ENCODE data around the gene POLRMT.
A peak's percentile ranks its signal among the peaks of the same experiment; 100 is the strongest.
"Not testable (repeated sequence)": the region's sequence is repeated elsewhere in the genome, so short reads cannot be mapped to it uniquely, and the experiment has no call there.

Gene POLRMT

DNA sequence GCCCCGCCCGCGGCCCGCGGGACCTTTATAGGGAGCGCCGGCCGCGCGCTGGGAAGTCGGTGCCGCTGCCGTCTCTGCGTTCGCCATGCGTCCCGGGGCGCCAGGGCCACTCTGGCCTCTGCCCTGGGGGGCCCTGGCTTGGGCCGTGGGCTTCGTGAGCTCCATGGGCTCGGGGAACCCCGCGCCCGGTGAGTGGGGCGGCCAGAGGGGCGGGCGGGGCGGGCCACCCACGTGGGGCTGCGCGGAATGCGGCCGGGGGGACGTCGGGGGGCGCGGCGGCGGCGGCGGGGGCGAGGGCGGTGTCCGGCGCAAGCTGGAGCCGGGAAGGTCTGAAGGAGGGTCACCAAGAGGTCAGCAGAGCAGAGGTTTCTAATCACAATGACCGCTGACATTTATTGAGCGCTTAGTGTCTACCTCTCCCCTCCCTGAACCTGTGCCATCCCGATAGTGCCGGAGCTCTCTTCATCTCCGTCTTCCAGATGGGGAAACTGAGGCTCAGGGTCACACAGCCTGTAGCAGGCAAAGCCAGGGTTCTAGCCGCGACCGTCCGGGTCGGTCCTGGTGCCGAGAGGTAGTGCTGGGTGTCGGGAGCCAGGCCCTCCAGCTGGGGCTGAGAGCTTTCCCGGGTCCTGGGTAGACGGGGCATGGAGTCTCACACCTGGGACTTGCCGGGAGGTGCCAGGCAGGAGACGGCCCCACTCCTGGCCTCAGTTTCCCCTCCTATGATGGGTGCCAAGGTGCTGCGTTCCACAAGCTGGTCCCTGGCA lies 43.2 kb upstream of the POLRMT start, which contains the start of gene FSTL3:
Gene FSTL3 (plus strand): TSS at position 54 of the 767 bp plus-strand sequence. CDS start 32 bp downstream, at position 86.
- Histone ChIP-seq H3K9ac (ENCODE audit: low read depth, low read length) (no peak within 1 kb of the TSS), H3K4me1 (ENCODE audit: insufficient read depth, low read length) (no peaks in the 10 kb centered on the region), H3K27ac (ENCODE audit: low read depth, low read length) (no peak within 1 kb of the TSS), H3K4me3 (ENCODE audit: low read length) (no peak within 1 kb of the TSS; the same call in 1 of the 2 replicates), H3K9me3 (ENCODE audit: insufficient read depth, low read depth, low read length) (no peaks in the 10 kb centered on the region), H3K36me3 (ENCODE audit: insufficient read depth, low read length) (no peaks in the 10 kb centered on the region), H3K27me3 (ENCODE audit: insufficient read depth, low read length) (peaks cover 19% of the 10 kb centered on the region)
- 13% methylated on average over 63 of the region's 63 CpGs for WGBS

- WGBS, result 23% methylated on average over 31 of the region's 31 CpGs
- no peaks in the 10 kb centered on the region for H3K36me3 ChIP-seq (ENCODE audit: insufficient read depth, low read length)
- H3K27me3 ChIP-seq (ENCODE audit: insufficient read depth, low read length), result peaks cover 19% of the 10 kb centered on the region
- H3K4me1 ChIP-seq (ENCODE audit: insufficient read depth, low read length), result no peaks in the 10 kb centered on the region
- H3K9me3 ChIP-seq (ENCODE audit: insufficient read depth, low read depth, low read length), result no peaks in the 10 kb centered on the region
- H3K27ac ChIP-seq (ENCODE audit: low read depth, low read length), result no peak overlapping the region
- H3K4me3 ChIP-seq (ENCODE audit: low read length), result no peak overlapping the region
- H3K9ac ChIP-seq (ENCODE audit: low read depth, low read length), result no peak overlapping the region
Measured at GRCh38 chr19:676007-676338, 42.6 kb upstream of the POLRMT start.

DNA sequence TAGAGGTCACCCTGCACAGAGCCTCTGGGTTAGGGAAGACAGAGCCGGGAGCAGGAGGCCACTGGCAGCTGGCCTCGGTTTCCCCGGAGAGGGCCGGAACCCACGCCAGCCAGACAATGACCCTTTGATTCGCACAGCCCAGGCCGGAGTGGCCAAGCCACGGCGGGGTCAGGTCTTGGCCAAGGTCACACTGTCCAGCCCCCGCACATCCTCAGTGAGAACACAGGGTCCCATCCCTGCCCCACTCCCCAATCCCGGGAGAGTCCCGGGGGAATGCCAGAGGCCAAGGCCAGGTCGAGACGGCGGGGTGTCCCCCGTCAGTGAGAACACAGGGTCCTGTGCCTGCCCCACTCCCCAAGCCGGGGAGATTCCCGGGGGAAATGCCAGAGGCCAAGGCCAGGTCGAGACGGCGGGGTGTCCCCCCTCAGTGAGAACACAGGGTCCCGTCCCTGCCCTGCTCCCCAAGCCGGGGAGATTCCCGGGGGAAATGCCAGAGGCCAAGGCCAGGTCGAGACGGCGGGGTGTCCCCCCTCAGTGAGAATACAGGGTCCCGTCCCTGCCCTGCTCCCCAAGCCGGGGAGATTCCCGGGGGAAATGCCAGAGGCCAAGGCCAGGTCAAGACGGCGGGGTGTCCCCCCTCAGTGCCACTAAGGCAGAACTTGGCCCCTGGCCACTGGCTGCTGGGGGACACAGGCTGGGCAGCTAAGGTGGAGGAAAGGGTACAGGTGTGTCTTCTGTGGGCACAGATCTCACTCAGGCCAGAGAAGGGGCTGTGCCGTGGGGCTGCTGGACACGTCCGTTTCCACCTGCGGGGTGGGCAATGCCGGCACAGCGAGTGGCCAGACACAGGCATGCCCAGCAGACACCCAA lies 41.2 kb upstream of the POLRMT start:
- no peaks in the 10 kb centered on the region for H3K36me3 ChIP-seq (ENCODE audit: insufficient read depth, low read length)
- WGBS, result 90% methylated on average over 38 of the region's 38 CpGs
- no peaks in the 10 kb centered on the region for H3K9me3 ChIP-seq (ENCODE audit: insufficient read depth, low read depth, low read length)
- peaks cover 19% of the 10 kb centered on the region for H3K27me3 ChIP-seq (ENCODE audit: insufficient read depth, low read length)
- H3K4me3 ChIP-seq (ENCODE audit: low read length), result no peak overlapping the region
- no peaks in the 10 kb centered on the region for H3K4me1 ChIP-seq (ENCODE audit: insufficient read depth, low read length)
- H3K9ac ChIP-seq (ENCODE audit: low read depth, low read length), result no peak overlapping the region
- no peak overlapping the region for H3K27ac ChIP-seq (ENCODE audit: low read depth, low read length)

DNA sequence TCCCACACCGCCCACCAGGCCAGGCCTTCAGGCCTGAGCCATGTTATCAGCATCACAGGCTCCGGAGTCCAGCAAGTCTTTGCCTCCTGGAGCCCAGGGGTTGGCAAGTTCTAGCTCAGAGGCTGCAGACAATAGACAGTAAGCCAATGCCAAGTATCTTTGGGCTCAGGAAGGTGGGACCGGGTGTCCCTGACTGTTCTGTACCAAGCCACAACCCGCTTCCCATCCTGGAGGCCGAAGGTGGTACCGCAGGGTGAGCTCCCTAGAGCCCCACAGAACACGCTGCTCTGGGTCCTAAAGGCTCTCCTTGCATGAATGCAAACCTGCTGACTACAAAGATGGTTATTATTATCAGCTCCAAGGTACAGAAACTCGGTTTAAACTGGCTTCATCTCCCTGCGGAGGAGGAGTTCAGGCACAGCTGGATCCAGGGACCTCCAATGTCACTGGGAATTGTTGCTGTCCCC lies 37.3 kb upstream of the POLRMT start:
- Histone ChIP-seq H3K27ac (ENCODE audit: low read depth, low read length) (no peak overlapping the region), H3K9me3 (ENCODE audit: insufficient read depth, low read depth, low read length) (0 out of 2 replicates have a peak, but pooled peaks cover 3% of the 10 kb centered on the region), H3K9ac (ENCODE audit: low read depth, low read length) (no peak overlapping the region), H3K4me1 (ENCODE audit: insufficient read depth, low read length) (no peaks in the 10 kb centered on the region), H3K27me3 (ENCODE audit: insufficient read depth, low read length) (peaks cover 7% of the 10 kb centered on the region), H3K36me3 (ENCODE audit: insufficient read depth, low read length) (no peaks in the 10 kb centered on the region), H3K4me3 (ENCODE audit: low read length) (no peak overlapping the region)
- WGBS, result 75% methylated on average over 9 of the region's 9 CpGs

GRCh38 chr19:668675-669434 lies 35.5 kb upstream of the POLRMT start:
- not testable (repeated sequence) for H3K27me3 ChIP-seq (ENCODE audit: insufficient read depth, low read length); H3K9ac ChIP-seq (ENCODE audit: low read depth, low read length); H3K4me1 ChIP-seq (ENCODE audit: insufficient read depth, low read length); H3K27ac ChIP-seq (ENCODE audit: low read depth, low read length); H3K36me3 ChIP-seq (ENCODE audit: insufficient read depth, low read length); H3K9me3 ChIP-seq (ENCODE audit: insufficient read depth, low read depth, low read length); H3K4me3 ChIP-seq (ENCODE audit: low read length)
- 78% methylated on average over 10 of the region's 12 CpGs for whole genome bisulfite sequencing

GRCh38 chr19:666985-667573 lies 33.7 kb upstream of the POLRMT start:
- not testable (repeated sequence) for H3K4me1 ChIP-seq (ENCODE audit: insufficient read depth, low read length); H3K9ac ChIP-seq (ENCODE audit: low read depth, low read length); H3K27ac ChIP-seq (ENCODE audit: low read depth, low read length); H3K36me3 ChIP-seq (ENCODE audit: insufficient read depth, low read length); H3K9me3 ChIP-seq (ENCODE audit: insufficient read depth, low read depth, low read length); H3K27me3 ChIP-seq (ENCODE audit: insufficient read depth, low read length); H3K4me3 ChIP-seq (ENCODE audit: low read length)
- 89% methylated on average over 38 of the region's 38 CpGs for WGBS

DNA sequence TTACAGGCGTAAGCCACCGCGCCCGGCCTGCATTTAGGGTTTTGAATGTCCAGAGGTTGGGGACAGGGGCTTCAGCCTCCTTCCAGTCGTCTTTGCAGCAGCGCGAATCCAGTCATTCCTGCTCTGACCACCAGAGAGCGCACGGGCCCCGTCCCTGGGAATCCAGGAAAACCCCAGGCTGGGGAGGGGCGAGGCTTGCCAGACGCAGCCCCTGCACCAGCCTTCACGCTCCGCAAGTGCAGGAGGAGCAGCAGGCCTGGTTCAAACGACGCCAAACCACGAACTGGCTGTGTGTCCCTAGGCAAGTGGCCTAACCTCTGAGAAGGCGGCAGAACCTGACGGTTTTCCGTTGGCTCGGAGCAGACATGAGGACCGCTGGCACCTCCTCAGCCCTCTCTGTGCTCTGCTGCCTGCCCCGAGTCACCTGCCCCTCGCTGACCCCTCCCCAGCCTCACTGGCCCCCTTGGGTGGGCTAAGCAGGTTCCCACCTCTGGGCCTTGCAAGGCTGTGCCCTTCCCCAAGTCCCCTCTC lies 31.6 kb upstream of the POLRMT start:
- no peak overlapping the region for H3K27ac ChIP-seq (ENCODE audit: low read depth, low read length)
- H3K27me3 ChIP-seq (ENCODE audit: insufficient read depth, low read length), result no peaks in the 10 kb centered on the region
- H3K36me3 ChIP-seq (ENCODE audit: insufficient read depth, low read length), result no peaks in the 10 kb centered on the region
- H3K9ac ChIP-seq (ENCODE audit: low read depth, low read length), result no peak overlapping the region
- 0 out of 2 replicates have a peak, but pooled peaks cover 3% of the 10 kb centered on the region for H3K9me3 ChIP-seq (ENCODE audit: insufficient read depth, low read depth, low read length)
- peaks cover 3% of the 10 kb centered on the region; the same call in 1 of the 2 replicates for H3K4me1 ChIP-seq (ENCODE audit: insufficient read depth, low read length)
- H3K4me3 ChIP-seq (ENCODE audit: low read length), result no peak overlapping the region
- 19% methylated on average over 24 of the region's 24 CpGs for WGBS

GRCh38 chr19:663682-664117 lies 30.4 kb upstream of the POLRMT start:
- Histone ChIP-seq H3K9ac (ENCODE audit: low read depth, low read length) (no peak overlapping the region; the same call in 1 of the 2 replicates), H3K36me3 (ENCODE audit: insufficient read depth, low read length) (0 out of 2 replicates have a peak, but pooled peaks cover 2% of the 10 kb centered on the region), H3K9me3 (ENCODE audit: insufficient read depth, low read depth, low read length) (0 out of 2 replicates have a peak, but pooled peaks cover 3% of the 10 kb centered on the region), H3K27me3 (ENCODE audit: insufficient read depth, low read length) (no peaks in the 10 kb centered on the region), H3K4me1 (ENCODE audit: insufficient read depth, low read length) (peaks cover 3% of the 10 kb centered on the region; the same call in 1 of the 2 replicates), H3K4me3 (ENCODE audit: low read length) (peak overlapping the region; percentile 60), H3K27ac (ENCODE audit: low read depth, low read length) (0 out of 2 replicates have a peak overlapping the region, but pooled peaks have one; percentile 10)
- 80% methylated on average over 18 of the region's 18 CpGs for WGBS

DNA sequence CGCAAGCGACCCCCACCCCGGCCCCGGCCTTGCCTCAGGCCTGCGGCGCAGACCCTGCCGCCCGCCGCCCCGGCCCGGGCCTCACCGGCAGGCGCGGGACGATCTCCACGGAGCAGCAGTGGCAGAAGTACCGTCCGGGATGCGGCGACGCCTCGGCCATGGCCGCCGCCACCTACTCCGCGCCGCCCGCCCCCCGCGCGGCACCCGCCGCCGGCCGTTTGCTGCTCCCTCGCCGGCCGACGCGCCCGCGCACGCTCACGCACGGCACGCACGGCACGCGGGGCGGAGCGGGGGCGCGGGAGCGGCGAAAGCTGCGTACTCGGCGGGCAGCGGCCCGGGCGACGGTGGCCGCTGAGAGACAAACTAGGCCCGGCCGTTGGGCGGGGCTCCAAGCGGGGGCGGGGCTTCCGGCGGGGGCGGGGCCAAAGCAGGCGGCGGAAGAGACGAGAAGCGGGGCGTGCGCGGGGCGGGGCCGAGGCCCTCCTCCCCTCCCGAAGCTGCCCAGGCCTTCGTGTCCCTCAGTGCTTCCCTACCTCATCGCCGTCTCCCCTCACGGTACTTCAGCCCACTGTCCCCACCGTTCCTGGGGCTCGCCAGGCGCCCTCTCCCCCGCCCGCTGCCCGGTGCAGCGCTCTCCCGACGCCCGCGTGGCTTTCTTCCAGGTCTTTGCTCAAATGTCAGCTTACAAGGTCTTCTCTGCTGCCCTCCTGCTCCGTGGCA lies 29.8 kb upstream of the POLRMT start, which contains the start of gene RNF126:
Gene RNF126 (minus strand): TSS at position 253 of the 720 bp plus-strand sequence. CDS start 93 bp downstream, at position 160.
- Histone ChIP-seq H3K4me1 (ENCODE audit: insufficient read depth, low read length) (peaks cover 3% of the 10 kb centered on the region; the same call in 1 of the 2 replicates), H3K27ac (ENCODE audit: low read depth, low read length) (peak within 1 kb of the TSS; percentile 85), H3K4me3 (ENCODE audit: low read length) (peak within 1 kb of the TSS; percentile 93), H3K9ac (ENCODE audit: low read depth, low read length) (peak within 1 kb of the TSS; percentile 96), H3K9me3 (ENCODE audit: insufficient read depth, low read depth, low read length) (no peaks in the 10 kb centered on the region), H3K27me3 (ENCODE audit: insufficient read depth, low read length) (no peaks in the 10 kb centered on the region), H3K36me3 (ENCODE audit: insufficient read depth, low read length) (0 out of 2 replicates have a peak, but pooled peaks cover 4% of the 10 kb centered on the region)
- WGBS, result 3% methylated on average over 97 of the region's 97 CpGs

All from HUES64 (cell line).